ENCODE data around the gene GALNT12.

- no peak for TF ChIP-seq POLR2A (IDR thresholded peaks at IDR 0.05; ENCODE audit: low read depth, low read length)
- TF ChIP-seq POLR2AphosphoS5 (IDR thresholded peaks at IDR 0.05; ENCODE audit: low read depth, low read length), result no peak
- no peak for TF ChIP-seq PAX5 (IDR thresholded peaks at IDR 0.05; ENCODE audit: insufficient read depth, low read length, severe bottlenecking)
- no peak for TF ChIP-seq TAF1 (IDR thresholded peaks at IDR 0.05; ENCODE audit: low read depth, low read length)
- TF ChIP-seq SPI1 (IDR thresholded peaks at IDR 0.05; ENCODE audit: low read depth, low read length), result no peak
- TF ChIP-seq POU2F2 (IDR thresholded peaks at IDR 0.05; ENCODE audit: low read depth, low read length), result no peak
Observed at GRCh38 chr9:98771209-98771874, 36.1 kb upstream of the GALNT12 start.
